PC-3 (cell line): ENCODE measurements around the gene SAMD10. TPM values are rescaled to one million over a fixed set of nuclear protein-coding genes. Genes with fewer than 3 reads are reported as not detected.

Source experiments
- ATAC-seq: fragments of 200-7000 bp; cut with Tn5 transposase; 2 replicates; pipeline ENCODE4 v1.9.1; 2020; ENCODE audit warnings: mild to moderate bottlenecking, moderate library complexity
- BruUV-seq: library from RNA; stranded (reverse); fragments of 400-500 nt; replicated peaks from 2 replicates; lab custom pipeline; 2021; lab: Mats Ljungman, UMichigan
- CTCF ChIA-PET: fragments of 300-600 bp; sonication (Branson Sonifier 250); formaldehyde crosslinking; loops from one replicate; lab custom pipeline; 2022; ENCODE audit warnings: antibody characterized with exemption; lab: Charles Lee
- POLR2A ChIA-PET: fragments of 300-600 bp; sonication (Branson Sonifier 250); formaldehyde crosslinking; loops from one replicate; lab custom pipeline; 2022; ENCODE audit warnings: antibody characterized with exemption; ENCODE audit not compliant: unreplicated experiment; lab: Charles Lee
- DNase-seq: peaks from one replicate; pipeline ENCODE4 v3.0.0-alpha.2; 2015
- H2AFZ ChIP-seq: fragments of 300-600 bp; sonication (generic); 2 replicates; pipeline ENCODE4 v1.6.0; 2016; ENCODE audit warnings: antibody characterized with exemption, low read length
- H3F3A ChIP-seq: fragments of 300-600 bp; sonication (generic); one replicate; pipeline ENCODE4 v1.6.0; 2017; ENCODE audit warnings: antibody characterized with exemption, low read length, control low read depth, mild to moderate bottlenecking; ENCODE audit not compliant: unreplicated experiment
- H3K27ac ChIP-seq: fragments of 300-600 bp; sonication (generic); 2 replicates; pipeline ENCODE4 v1.5.1; 2016; ENCODE audit warnings: mild to moderate bottlenecking, low read length
- H3K27me3 ChIP-seq: fragments of 300-600 bp; sonication (generic); 2 replicates; pipeline ENCODE4 v1.6.1; 2016; ENCODE audit warnings: low read length, mixed read lengths
- H3K36me3 ChIP-seq: fragments of 300-600 bp; sonication (generic); 2 replicates; pipeline ENCODE4 v1.6.1; 2016; ENCODE audit warnings: low read depth, mixed run types, low read length, mixed read lengths
- H3K4me1 ChIP-seq: fragments of 300-600 bp; sonication (generic); 2 replicates; pipeline ENCODE4 v1.5.1; 2016; ENCODE audit warnings: low read length; ENCODE audit not compliant: insufficient read depth
- H3K4me2 ChIP-seq: fragments of 300-600 bp; sonication (generic); 2 replicates; pipeline ENCODE4 v1.6.0; 2016; ENCODE audit warnings: low read length
- H3K4me3 ChIP-seq: fragments of 300-600 bp; sonication (generic); 2 replicates; pipeline ENCODE4 v1.5.1; 2016; ENCODE audit warnings: mild to moderate bottlenecking, low read length, mixed read lengths
- H3K79me2 ChIP-seq: fragments of 300-600 bp; sonication (generic); 2 replicates; pipeline ENCODE4 v1.6.1; 2017; ENCODE audit warnings: low read length, mixed read lengths
- H3K9ac ChIP-seq: fragments of 300-600 bp; sonication (generic); 2 replicates; pipeline ENCODE4 v1.6.0; 2016; ENCODE audit warnings: mild to moderate bottlenecking, low read length
- H3K9me2 ChIP-seq: fragments of 300-600 bp; sonication (generic); replicated peaks from 2 replicates; pipeline ENCODE4 v1.6.1; 2016; ENCODE audit warnings: mixed run types, low read length, mixed read lengths
- H3K9me3 ChIP-seq: fragments of 300-600 bp; sonication (generic); 2 replicates; pipeline ENCODE4 v1.6.1; 2016; ENCODE audit warnings: low read length, mixed read lengths
- H4K20me1 ChIP-seq: fragments of 300-600 bp; sonication (generic); 2 replicates; pipeline ENCODE4 v1.6.1; 2016; ENCODE audit warnings: low read length, mixed read lengths
- CTCF ChIP-seq: fragments of 300-600 bp; sonication (generic); conservative IDR thresholded peaks from 2 replicates; pipeline ENCODE4 v1.5.1; 2017; ENCODE audit warnings: antibody characterized with exemption, low read depth, mild to moderate bottlenecking, low read length
- EZH2 ChIP-seq: fragments of 300-600 bp; sonication (generic); IDR thresholded peaks from one replicate; pipeline ENCODE4 v1.6.1; 2017; ENCODE audit warnings: antibody characterized with exemption, mild to moderate bottlenecking, low read length; ENCODE audit not compliant: unreplicated experiment
- EZH2phosphoT487 ChIP-seq: fragments of 300-600 bp; sonication (generic); IDR thresholded peaks from 2 replicates; pipeline ENCODE4 v1.6.1; 2018; ENCODE audit warnings: mild to moderate bottlenecking, antibody characterized with exemption, low read length, borderline replicate concordance
- intact Hi-C: fragments of 100-400 bp; cut with micrococcal nuclease; formaldehyde crosslinking; loops from 2 replicates; pipeline ENCODE4 v1.9.0; 2023
- total RNA-seq: library from RNA; depleted of rRNA; stranded (reverse); fragments of >200 nt; gene quantifications from 2 replicates; pipeline ENCODE4 v1.2.3, GENCODE V29; 2014

Gene SAMD10
- total RNA-seq, 1 experiment from 2014 or later: 7.4 TPM

DNA sequence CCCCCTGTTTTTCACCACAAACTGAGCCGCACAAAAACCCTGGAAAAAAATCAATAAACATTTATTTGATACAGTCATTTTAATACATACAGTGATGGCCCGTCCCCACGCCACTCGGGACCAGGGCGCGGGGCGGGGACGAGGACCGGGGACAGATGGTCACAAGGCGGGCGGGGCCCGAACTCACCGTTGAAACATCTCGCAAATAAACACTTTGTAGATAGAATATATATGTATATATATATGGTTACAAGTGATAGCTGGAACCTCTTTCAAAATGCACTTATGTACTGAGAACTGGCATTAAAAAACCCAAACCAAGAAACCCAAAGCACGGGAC is 22.8 kb downstream of the SAMD10 start:
- Histone ChIP-seq H3K36me3 (peaks cover 5% of the 10 kb centered on the region; the same call in 1 of the 2 replicates), H3K4me3 (peak overlapping the region; percentile 95), H3K79me2 (peaks cover 46% of the 10 kb centered on the region), H3K9ac (peak overlapping the region; percentile 85), H4K20me1 (peaks cover 29% of the 10 kb centered on the region; the same call in 1 of the 2 replicates), H3K9me3 (no peaks in the 10 kb centered on the region), H3K4me2 (peak overlapping the region; percentile 89), H3K4me1 (peaks cover 33% of the 10 kb centered on the region), H3F3A (no peaks in the 10 kb centered on the region), H3K9me2 (no peaks in the 10 kb centered on the region), H2AFZ (peak overlapping the region; percentile 66), H3K27me3 (no peaks in the 10 kb centered on the region), H3K27ac (peak overlapping the region; percentile 91)
- DNase-seq (peak; percentile 11), ATAC-seq (no peak)
- intact Hi-C loops: loop anchor here (2.0 to 5.0 kb wide), 2 partner anchors 46 to 419 kb away; partner anchors contain the start of gene PTK6
- TF ChIP-seq CTCF (no peak), EZH2phosphoT487 (no peak), EZH2 (no peak)
- POLR2A ChIA-PET: interaction anchor here (0.5 to 0.6 kb wide), 2 partner anchors 46 to 54 kb away, joined by 3 to 11 read pairs; no protein-coding TSS in a partner anchor
- BruUV-seq: no TSS peak
- CTCF ChIA-PET: interaction anchor here (0.6 kb wide), 1 partner anchor 48 kb away, joined by 3 read pairs; no protein-coding TSS in a partner anchor

DNA sequence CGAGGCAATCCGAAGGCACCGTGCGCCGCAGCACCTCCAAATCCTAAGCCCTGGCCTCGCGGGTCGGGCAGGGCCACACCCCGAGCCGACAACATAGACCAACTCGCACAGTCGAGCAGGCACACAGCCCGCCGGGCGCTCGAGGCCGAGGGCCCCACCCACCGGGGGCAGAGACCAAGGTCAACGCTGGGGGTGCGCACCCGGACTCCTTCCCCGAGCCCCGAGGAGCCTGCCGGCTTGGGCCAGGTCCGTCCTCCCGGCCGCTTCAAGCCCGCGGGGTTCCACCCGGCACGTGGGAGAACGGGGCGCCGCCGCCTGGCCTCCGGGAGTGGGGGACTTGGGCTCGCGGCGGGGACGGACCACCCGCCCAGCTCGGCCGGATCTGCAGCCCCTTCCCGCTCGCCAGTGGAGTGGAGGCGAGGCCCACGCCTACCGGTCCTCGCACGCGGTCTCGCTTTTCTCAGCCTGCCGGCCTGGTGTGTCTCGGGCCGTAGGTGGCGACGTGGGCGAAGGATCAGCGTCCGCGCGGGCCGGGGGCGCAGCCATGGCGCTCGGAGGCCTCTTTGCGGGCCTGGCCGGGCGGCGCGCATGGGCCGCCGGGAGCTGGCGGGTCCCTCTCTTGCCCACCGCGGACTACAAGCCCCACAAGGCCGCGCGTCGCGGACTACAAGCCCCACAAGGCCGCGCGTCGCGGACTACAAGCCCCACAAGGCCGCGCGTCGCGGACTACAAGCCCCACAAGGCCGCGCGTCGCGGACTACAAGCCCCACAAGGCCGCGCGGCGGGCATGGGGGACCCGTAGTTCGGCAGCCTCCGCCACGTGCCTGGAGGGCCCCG is 23.4 kb downstream of the SAMD10 start, which contains the start of gene UCKL1:
TSS of gene UCKL1 (minus strand) at position 590 of the 837 bp plus-strand sequence. CDS start at position 546, 44 bp downstream.
- POLR2A ChIA-PET: interaction anchor here (0.6 kb wide), 1 partner anchor 45 kb away, joined by 3 read pairs; no protein-coding TSS in a partner anchor
- Histone ChIP-seq H3F3A (no peaks in the 10 kb centered on the region), H3K4me2 (peak within 1 kb of the TSS; percentile 97), H3K79me2 (peaks cover 52% of the 10 kb centered on the region), H3K4me1 (peaks cover 33% of the 10 kb centered on the region), H3K4me3 (peak within 1 kb of the TSS; percentile 95), H3K9ac (peak within 1 kb of the TSS; percentile 98), H3K27ac (peak within 1 kb of the TSS; percentile 91), H2AFZ (peak within 1 kb of the TSS; percentile 90), H3K27me3 (no peaks in the 10 kb centered on the region), H3K9me2 (no peaks in the 10 kb centered on the region), H3K9me3 (no peaks in the 10 kb centered on the region), H4K20me1 (peaks cover 34% of the 10 kb centered on the region; the same call in 1 of the 2 replicates), H3K36me3 (peaks cover 5% of the 10 kb centered on the region; the same call in 1 of the 2 replicates)
- CTCF ChIA-PET: interaction anchor here (0.6 kb wide), 1 partner anchor 48 kb away, joined by 3 read pairs; no protein-coding TSS in a partner anchor
- BruUV-seq: TSS peak; percentile 12
- DNase-seq: peak; percentile 83
- no peak for TF ChIP-seq EZH2phosphoT487
- intact Hi-C loops: loop anchor here (2.0 to 5.0 kb wide), 2 partner anchors 45 to 419 kb away; partner anchors contain the start of gene PTK6
- ATAC-seq: peak; percentile 72

GRCh38 chr20:63955281-63955826 is 24.1 kb downstream of the SAMD10 start:
- peaks cover 58% of the 10 kb centered on the region for H3K79me2 ChIP-seq
- no TSS peak for BruUV-seq
- intact Hi-C loops: loop anchor here (5.0 kb wide), 1 partner anchor 418 kb away; the partner anchor contains the start of gene PTK6
- TF ChIP-seq EZH2phosphoT487: no peak
- no peak for TF ChIP-seq EZH2
- peak; percentile 62 for TF ChIP-seq CTCF
- no peaks in the 10 kb centered on the region for H3K9me2 ChIP-seq
- H3K27me3 ChIP-seq: no peaks in the 10 kb centered on the region
- ChIA-PET CTCF (no interaction called here), POLR2A (no interaction called here)
- peaks cover 5% of the 10 kb centered on the region; the same call in 1 of the 2 replicates for H3K36me3 ChIP-seq
- peak overlapping the region; percentile 51 for H3K27ac ChIP-seq
- H3K4me3 ChIP-seq: peak overlapping the region; percentile 95
- H4K20me1 ChIP-seq: peaks cover 40% of the 10 kb centered on the region; the same call in 1 of the 2 replicates
- no peaks in the 10 kb centered on the region for H3K9me3 ChIP-seq
- H3K9ac ChIP-seq: peak overlapping the region; percentile 98
- peaks cover 33% of the 10 kb centered on the region for H3K4me1 ChIP-seq
- DNase-seq (peak; percentile 35), ATAC-seq (peak; percentile 18)
- H3F3A ChIP-seq: no peaks in the 10 kb centered on the region
- peak overlapping the region; percentile 90 for H2AFZ ChIP-seq
- peak overlapping the region; percentile 97 for H3K4me2 ChIP-seq
